Astrocyte of the cerebellum (primary cell): ENCODE data around the gene EIF4H.
"Not testable (repeated sequence)": the region's sequence is repeated elsewhere in the genome, so short reads cannot be mapped to it uniquely, and the experiment has no call there.

Experiments used
- DNase-seq: peaks from one replicate; pipeline ENCODE4 v3.0.0-alpha.2; 2011; ENCODE audit warnings: low read depth
- H3K4me3 ChIP-seq: 2 replicates; pipeline ENCODE4 v1.5.1; 2011; ENCODE audit warnings: mild to moderate bottlenecking, low read depth, low read length, moderate library complexity
- CTCF ChIP-seq: IDR thresholded peaks from 2 replicates; pipeline ENCODE4 v1.5.1; 2012; ENCODE audit warnings: low read length, low read depth, moderate library complexity, mild to moderate bottlenecking; ENCODE audit errors: missing control alignments
- in situ Hi-C: cut with HindIII; loops from 2 replicates; pipeline ENCODE4 v1.10.0; 2017; ENCODE audit warnings: low sequenced_read_pairs

EIF4H gene

DNA sequence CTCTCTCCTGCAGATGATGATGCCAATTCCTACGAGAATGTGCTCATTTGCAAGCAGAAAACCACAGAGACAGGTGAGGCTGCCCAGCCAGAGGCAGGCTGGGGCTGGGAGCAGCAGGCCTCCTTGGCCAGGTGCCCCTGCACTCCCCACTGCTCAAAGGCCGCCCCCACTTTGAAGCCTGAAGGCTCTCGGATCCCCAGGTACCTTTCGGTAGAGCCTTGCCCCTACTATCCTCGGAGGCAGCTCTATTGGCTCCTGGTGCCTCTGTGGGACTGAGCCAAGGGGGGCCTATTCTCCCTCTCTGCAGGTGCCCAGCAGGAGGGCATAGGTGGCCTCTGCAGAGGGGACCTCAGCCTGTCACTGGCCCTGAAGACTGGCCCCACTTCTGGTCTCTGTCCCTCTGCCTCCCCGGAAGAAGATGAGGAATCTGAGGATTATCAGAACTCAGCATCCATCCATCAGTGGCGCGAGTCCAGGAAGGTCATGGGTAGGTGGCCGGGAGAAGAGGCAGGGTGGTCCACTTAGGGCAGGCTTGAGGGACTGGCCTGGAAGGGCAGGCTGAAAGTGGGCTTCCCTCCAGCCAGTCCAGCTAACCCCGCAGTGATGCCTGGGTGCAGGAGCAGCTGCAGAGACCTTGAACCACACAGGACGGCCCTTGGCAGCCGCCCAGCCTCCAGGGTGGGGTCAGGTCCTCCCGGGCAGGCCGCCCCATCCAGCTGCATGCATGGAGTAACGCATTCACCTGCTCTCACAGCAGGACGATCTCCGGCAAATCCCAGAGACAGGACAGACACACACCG lies 49.8 kb downstream of the EIF4H start:
- in situ Hi-C loops = no loop called here
- TF ChIP-seq CTCF = no peak
- no peak overlapping the region for H3K4me3 ChIP-seq
- no peak for DNase-seq

GRCh38 chr7:74224511-74224832 lies 50.3 kb downstream of the EIF4H start:
- no peak for DNase-seq
- no peak for TF ChIP-seq CTCF
- in situ Hi-C loops = no loop called here
- H3K4me3 ChIP-seq = no peak overlapping the region

DNA sequence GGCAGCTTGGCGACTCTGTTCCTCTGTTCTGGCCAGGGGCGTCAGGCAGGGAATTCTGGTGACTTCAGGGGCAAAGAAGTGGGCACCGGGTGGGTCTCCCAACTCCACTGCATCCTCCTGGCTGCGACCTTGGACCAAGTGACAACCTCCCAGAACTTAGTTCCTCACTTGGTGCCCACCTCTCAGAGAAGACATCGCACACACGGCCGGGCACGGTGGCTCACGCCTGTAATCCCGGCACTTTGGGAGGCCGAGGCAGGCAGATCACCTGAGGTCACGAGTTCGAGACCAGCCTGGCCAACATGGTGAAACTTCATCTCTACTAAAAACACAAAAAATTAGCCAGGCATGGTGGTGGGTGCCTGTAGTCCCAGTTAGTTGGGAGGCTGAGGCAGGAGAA lies 50.8 kb downstream of the EIF4H start:
- not testable (repeated sequence) for DNase-seq

DNA sequence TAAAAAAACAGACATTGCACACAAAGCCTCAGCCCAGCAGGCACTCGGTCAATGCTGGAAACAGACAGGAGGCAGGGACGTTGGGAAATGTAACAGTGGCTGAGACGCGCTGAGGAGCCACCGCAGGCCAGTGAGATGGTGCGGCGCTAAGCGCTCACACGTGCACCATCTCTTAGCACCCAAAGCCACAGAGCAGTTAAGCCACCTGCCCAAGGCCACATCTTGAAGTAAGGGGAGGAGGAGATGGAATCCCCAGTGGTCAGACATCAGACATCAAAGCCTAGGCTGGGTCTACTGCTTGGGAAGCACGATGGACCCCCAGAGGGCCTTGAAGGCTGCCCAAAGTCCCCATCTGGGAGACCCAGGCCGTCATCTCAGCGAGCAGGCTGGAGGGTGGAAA lies 51.2 kb downstream of the EIF4H start:
- no peak for TF ChIP-seq CTCF
- no peak for DNase-seq
- in situ Hi-C loops = no loop called here
- no peak overlapping the region for H3K4me3 ChIP-seq

More for the DNA sequence above, 50.8 kb downstream of the EIF4H start:
- H3K4me3 ChIP-seq, in situ Hi-C loops: not testable (repeated sequence)

- in situ Hi-C loops = no loop called here
- DNase-seq = no peak
- no peak for TF ChIP-seq CTCF
- no peak overlapping the region for H3K4me3 ChIP-seq
Observed at GRCh38 chr7:74226633-74227032, 52.5 kb downstream of the EIF4H start.

DNA sequence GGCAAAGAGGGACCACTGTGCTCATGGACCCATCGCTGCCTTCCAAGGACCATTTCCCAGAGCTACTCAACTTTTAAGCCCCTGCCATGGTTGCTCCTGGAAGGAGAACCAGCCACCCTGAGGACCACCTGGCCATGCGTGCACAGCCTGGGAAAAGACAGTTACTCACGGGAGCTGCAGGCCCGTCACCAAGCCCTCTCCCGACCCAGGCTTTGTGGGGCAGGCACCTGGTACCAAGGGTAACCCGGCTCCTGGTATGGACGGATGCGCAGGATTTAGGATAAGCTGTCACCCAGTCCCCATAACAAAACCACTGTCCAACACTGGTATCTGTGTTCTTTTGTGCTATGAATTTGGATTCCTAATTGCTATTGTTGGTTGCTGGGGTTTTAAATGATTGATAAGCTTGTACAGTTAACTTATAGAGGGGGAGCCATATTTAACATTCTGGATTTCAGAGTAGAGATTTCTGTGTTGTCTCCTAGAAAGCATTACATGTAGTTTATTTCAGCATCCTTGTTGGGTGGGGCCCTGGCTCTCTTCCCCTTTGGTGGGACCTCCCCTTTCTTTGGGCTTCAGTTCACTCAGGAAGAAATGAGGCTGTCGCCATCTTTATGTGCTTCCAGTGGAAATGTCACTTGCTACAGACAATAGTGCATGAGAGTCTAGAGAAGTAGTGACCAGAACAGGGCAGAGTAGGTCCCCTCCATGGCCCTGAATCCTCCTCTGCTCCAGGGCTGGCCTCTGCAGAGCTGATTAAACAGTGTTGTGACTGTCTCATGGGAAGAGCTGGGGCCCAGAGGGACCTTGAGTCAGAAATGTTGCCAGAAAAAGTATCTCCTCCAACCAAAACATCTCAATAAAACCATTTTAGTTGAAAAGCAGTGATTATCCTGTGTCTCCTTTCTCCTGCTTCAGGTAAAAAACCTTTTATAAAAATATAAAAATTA lies 55.1 kb downstream of the EIF4H start:
- no peak for DNase-seq
- TF ChIP-seq CTCF = no peak
- no peak overlapping the region for H3K4me3 ChIP-seq
- in situ Hi-C loops = no loop called here
